ENCODE results near the gene CLTCL1.

Gene CLTCL1

DNA sequence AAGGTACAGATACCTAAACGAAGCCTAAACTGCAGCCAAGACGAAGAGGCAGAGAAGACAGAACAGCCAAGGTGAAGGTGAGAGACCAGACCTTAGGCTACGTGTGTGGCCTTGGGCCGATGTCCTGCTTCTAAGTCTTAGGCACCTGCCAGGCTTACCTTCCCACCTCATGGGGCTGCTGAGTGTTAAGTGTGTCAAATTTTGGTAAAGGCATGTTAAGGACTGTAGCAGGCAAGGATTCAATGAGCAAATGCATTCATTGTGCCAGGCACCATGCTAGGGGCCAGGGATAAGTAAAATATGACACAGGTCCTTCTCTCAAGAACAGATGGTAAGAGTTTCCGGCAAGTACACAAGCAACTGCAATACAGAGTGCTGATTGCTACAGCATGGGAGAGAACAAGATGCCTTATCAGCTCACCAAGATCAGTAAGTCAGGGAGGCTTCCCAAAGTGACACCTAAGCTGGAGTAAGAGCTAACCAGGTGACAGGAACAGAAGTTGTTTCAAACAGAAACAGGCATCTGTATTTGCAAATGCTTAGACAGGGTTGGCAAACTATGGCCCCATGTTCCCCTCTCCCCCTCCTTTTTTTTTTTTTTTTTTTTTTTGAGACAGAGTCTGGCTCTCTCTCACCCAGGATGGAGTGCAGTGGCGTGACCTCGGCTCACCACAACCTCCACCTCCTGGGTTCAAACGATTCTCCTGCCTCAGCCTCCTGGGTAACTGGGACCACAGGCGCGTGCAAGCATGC, 46.7 kb downstream of the CLTCL1 start:
- DNase-seq, result no peak

DNA sequence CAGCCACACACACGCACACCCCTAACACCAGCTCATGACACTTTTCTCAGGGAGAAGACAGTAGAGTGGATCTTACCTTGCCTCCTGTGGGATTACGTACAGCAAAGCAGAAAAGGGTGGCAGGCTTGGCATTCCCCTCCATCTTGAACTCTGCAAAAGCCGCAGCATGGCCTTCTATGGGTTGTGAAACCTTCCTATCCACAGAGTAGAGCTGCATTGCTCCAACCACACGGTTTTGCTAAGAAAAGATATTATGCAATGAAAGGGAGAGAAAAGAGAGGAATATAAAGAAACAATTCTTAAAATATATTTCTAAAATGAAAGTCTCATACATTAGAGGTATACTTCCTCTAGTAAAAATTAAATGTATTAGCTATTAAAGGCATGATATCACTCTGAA, 48.8 kb downstream of the CLTCL1 start:
- no peak for DNase-seq

DNA sequence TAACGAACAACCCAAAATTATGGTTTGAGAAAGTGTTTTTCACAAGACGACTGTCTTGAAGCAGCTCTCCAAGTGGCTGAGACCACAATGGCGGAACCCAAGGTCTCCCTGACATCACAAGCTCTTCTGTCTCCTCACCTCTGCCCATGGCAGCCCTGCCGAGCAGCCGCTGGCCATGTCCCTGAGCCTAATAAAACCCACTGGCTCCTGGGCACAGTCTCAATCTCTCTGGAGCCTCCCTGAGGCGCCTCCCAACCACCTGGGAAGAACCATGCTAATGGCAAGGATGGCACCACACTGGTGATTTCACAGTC, 50.0 kb downstream of the CLTCL1 start:
- DNase-seq, result no peak

DNA sequence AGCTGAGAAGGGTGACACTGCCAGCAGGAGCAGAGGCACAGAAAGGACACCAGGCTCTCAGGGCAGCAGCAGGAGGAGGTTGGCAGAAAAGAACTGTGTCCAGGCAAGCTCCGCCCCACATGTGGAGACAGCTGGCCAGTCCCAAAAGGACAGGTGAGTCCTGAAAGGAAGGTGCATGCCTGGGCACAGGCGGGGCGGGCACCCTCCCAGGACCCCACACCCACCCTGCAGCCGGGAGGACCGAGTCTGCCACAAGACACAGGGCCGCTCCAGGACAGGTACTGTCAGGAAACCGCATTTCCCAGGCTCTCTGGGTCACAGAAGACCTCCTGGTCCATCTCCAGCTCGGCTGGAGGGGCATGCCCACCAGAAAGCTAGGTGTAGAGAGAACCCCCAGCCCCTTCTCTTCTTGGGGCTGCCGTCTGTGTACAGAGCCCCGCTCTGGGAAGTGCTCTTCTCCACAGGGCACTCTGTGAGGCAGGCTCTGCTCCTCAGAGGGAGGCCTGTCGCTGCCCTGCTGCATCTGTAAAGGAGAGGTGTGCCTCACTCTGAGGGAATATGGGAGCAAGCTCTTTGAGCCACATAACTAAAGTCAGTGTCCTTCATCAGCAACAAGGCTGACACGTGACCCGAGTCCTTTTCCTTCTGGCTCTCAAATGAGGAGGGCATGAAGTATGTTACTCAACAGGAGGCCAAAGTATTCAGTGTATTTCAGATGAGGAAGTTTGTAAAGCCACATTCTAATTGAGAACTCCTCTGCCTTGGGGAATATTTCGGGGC, 50.5 kb downstream of the CLTCL1 start:
- DNase-seq, result no peak

DNA sequence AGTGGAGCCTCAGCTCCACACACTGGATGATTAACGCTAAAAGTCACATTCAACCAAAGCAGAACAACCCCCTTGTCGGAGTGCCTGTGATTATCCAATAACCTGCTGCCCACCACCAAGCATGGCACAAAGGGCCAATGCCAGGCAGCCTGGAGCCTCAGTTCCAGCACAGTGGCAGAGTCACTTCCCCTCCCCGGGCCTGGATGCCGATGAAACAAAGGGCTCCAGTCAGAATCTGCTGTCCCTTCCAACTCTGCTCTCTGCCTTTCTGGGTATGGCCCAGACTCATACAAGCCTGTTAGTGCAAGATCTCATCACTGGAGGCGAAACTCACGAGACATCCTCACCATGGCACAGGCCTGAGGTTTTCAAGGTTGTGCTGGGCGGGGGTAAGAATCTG, 52.1 kb downstream of the CLTCL1 start:
- no peak for DNase-seq

DNA sequence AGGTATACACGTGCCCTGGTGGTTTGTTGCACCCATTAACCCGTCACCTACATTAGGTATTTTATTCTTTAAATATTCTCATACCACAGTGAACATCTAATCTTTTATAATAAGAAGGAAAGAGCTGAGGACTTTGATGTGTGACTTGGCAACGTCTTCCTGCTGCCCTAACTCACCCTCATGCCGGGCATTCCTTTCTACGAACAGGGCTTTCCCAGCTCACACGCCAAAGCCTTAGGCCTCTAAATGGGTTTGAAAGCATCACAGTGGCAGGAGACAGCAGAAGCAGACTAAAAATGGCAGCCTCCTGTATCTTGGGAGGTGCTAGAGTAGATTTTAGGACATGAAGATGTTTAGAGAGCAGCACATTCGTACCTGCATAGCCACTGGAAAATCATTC, 52.6 kb downstream of the CLTCL1 start:
- DNase-seq, result no peak

DNA sequence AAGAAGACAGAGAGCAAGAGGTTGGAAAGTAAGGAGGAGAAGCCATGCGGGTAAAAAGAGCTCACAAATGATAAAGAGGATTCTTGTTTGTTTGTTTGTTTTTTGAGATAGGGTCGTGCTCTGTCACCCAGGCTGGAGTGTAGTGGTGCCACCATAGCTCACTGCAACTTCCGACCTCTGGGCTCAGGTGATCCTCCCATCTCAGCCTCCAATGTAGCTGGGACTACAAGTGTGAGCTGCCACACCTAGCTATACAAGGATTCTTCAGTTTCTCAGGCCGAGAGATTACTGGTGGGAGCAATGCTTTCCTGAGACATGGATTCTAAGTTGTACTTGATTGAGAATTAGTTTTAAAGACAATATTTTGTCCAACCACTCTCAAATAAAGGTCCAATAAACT, 55.6 kb downstream of the CLTCL1 start:
- DNase-seq, result no peak

DNA sequence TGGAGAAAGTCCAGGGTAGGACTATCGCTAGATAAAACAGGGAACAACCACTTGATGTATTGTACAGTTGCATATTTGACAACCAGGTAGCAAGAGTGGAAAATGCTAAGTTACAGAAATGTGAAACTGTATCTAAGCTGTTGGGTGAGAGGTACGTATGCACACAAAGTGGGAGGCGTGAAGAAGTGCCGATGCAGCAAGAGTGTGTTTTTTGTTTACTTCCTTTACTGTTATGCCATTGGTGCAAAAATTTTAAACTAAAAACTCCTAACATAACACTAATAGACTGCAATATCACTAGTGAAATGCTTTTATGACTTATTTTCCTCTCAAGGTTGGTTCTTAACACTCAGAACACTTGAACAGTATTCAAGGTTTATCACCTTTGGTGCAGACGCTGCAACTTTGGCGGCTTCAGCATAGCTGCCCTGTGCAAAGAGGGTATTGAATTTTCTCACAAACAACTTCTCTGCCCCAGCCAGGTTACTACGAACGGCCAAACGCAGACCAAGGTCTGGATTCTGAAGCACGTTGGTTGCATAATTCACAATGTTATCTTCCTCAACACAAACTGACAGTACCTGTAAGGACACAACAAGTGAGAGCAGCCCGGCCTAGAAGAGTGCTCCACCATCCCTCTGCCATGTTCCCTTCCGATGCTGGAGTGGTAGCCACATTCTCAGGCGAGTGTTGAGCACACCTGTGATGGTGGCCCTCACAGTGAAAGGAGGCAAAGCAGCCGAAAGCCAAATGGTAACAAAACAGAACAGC, 57.2 kb downstream of the CLTCL1 start:
- DNase-seq, result no peak

DNA sequence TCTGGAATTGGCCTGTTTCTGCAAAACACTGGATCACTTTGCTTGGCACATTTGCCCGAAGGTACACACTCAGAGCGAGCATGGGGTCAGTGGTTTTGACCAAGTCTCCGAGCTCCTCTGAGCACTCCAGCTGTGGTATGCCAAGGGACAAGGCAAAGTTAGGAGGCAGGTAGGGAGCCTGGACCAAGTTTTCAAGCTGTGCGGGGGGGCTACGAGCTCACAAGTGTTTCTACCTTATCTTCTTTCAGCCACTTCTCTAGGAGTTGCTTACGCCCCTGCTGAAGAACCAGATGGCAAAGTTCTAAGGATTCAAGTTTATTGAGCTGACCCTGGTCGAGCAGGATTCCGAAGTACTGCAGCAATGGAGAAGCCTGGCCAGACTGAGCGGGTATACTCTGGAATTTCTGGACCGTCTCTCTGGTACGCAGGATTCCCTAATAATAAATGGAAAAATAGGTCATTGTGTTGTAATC, 58.3 kb downstream of the CLTCL1 start:
- DNase-seq, result no peak

DNA sequence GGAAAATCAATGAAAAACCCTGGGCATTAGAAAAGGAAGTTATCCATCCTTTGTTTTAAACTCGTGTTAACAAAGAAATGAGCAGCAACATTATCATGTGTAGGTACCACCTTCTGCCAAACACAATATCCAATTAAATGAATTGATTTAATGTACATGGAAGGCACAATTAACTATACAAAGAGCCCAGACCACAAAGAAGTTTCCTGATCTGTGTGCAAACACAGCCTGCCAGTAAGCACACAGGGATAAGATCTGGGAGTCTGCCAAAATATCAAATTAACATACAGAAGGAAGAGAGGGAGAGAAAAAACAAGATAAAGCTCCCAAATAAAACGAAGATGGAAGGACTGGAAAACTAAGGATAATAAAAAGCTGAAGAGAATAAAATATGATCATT, 58.9 kb downstream of the CLTCL1 start:
- DNase-seq, result no peak

DNA sequence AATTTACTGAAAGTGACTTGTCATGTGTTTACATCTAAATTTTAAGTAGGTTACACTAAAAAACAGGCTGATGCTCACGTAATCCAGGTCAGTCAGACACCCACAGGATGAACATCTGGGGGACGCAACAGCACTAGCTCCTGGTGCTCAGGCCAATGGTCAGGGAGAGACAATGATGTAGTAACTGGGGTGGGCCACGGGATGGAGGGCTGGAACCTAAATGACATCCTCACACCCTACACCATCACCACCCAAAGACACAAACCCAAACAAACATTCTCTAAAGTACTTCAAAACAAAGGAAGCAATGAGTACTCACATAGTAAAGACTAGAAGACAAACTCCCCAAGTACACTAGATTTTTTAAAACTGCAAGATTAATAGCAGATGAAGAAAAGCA, 59.5 kb downstream of the CLTCL1 start:
- DNase-seq, result no peak

DNA sequence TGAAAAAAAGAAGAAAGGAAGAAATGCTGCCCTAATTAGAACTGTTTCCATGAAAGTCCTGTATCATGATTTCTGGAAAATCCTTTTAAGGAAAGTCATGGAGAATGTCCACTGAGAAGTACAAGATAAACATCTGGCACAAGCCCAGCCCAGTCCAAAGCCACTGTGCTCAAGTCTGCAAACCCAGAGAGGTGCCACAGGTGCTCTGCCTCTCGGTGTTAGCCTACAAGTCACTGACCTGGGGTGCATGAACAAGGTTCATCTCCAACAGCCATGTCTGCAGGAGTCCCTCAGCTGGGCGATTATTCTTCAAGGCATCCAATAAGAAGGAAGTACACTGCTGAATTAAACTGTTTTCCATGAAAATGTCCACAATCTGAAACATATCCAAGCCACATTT, 61.9 kb downstream of the CLTCL1 start:
- DNase-seq, result no peak

DNA sequence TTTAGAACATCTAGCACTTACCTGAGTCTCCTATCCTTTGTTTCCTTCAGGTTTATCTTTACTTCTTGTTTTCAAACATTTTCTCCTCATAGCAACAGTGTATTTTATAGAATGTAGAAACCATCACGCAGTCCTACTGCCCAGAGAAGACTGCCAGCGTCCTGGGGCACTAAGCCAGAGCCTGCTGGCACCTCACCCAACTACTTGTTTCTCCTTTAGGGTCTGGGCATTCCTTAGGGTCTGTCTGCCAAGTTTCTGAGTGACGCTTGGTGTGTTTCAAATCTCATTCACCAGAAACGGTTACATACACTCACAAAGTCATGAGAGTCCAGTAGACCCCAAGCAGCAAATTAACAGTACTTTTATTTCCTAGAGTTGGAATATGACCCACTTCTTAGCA, 63.3 kb downstream of the CLTCL1 start:
- DNase-seq, result no peak

DNA sequence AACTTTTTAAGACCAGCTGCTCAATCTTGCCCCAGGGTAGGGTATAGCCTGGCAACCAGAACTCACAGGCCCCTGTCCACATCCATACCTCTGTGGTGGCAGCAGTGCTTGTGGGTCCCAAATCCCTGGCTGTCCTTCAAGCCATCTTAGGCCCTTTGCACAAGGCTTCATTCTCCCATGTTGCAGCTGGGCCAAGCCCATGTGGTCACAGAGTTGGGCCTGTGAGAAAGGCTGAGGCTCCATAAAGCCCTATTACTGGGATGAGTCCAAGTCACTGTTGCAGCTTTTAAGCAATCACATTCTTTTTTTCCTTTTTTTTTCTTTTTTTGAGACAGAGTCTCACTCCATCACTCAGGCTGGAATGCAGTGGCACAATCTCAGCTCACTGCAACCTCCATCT, 65.1 kb downstream of the CLTCL1 start:
- DNase-seq, result no peak

DNA sequence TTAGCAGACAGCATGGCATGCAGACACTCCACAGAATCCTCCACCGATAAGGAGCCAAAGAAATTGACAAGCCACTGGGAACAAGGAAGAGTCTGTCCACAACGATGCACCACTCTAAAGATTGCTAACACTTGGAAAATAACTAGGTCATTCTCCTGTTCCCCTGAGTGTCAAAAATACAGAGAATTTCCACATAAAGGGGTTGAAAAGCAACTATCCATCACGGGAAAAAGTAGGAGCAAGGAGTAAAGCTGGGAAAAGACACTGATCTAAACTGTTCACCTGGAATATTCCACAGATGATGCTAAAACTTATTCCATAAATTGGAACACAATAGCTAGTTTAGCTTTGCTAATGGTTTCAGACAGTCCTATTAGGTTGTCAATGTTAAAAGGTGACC, 66.0 kb downstream of the CLTCL1 start:
- no peak for DNase-seq

DNA sequence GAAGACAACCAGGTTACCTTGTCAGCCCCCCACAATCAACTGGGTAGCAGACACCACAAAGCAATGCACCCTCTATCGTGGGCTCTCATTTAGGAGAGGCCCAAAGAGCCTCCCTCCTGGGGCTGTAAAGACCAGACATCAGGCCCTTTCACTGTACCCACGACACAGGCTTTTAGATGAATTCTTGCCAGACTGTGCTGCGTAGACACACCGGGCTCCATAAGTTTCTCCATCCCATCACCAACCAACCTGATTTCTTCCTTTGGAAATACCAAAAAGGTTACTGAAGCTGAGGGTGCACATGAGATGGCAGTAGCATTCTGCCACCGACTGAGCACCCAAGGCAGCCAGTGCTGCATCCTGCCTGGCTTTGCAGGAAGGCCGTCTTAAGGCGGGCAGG, 66.5 kb downstream of the CLTCL1 start:
- DNase-seq, result no peak

DNA sequence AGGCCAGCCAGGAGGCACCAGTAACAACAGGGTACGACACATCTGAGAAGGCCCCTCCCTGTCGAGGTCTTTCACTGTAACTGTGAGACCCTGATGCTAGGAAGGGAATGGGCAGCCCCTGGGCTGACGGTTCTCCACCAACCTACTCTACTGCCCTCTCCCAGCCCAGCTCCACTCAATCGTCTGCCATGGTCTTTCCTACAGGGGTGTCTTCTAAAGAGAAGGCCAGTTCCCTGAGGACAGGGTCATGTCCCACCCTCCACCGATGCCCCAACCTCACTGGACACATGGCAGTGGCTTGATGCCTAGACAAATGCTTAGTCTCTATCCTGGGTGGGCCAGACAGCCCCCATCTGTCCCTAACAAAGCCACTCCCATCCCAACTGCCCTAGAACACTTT, 67.0 kb downstream of the CLTCL1 start:
- no peak for DNase-seq

DNA sequence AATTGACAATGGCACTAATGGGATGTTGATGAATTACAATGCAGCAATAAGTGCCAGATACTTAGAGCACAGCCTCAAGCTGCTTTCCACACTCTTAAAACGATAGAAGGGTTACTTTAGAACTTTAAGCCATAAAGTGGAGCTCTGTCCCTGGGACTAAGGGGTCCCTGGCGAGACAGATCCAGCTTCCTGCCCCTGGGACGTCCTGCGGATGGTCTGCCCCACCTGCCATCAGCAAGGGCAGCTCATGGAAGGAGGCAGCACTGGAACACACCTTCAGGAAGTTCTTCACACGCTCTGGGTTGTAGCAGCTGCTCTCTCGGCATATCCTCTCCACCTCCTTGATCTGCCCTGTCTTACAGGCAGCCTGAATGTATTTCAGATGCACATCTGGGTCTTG, 67.9 kb downstream of the CLTCL1 start:
- no peak for DNase-seq

DNA sequence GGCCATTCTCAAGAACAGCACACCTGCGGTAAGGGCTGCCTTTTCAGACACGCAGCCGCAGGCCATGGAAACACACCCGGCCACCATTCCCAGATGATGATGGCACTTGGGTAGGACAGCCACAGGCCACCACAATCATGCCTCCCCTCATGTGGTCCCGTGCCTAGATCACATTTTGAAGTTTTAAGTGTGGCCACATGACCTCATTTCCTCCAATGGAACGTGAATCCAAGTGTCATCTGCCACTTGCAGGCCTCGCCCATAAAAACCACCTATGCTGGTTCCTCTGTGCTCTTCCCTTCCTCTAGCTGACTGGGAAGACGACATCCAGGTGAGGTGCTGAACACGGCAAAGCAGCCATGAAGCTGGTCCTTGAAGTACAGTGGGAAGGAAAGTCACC, 68.4 kb downstream of the CLTCL1 start:
- DNase-seq, result no peak

DNA sequence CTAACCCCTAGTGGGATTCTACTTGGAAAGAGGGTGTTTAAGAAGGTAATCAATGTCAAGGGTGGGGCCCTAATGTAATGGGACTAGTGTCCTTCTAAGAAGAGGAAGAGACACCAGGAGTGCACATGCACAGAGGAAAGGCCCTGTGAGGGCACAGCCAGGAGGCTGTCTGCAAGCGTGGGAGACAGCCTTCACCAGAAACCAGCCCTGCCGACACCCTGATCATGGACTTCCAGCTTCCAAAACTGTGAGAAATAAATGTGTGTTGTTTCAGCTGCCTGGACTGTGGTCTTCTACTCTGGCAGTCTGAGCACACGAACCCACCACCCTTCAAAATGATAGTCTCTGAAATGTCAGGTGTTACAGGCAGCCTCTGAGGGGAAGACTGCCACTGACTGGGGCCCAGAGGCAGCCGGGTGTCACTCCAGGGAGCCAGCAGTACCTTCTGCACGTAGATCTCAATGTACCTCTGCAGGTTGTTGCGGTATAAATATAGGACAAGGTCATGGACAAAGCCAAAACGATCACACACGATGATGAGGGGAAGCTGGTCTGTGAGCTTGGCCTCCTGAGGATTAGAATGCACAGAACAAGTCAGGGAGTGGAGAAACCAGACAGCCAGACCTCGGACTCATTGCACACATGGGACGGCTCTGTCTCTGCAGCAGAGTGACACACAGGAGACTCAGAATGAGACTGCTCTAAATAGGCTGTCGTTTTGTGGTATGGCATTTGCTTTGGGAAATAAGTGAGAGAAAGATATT, 69.1 kb downstream of the CLTCL1 start:
- DNase-seq, result no peak

DNA sequence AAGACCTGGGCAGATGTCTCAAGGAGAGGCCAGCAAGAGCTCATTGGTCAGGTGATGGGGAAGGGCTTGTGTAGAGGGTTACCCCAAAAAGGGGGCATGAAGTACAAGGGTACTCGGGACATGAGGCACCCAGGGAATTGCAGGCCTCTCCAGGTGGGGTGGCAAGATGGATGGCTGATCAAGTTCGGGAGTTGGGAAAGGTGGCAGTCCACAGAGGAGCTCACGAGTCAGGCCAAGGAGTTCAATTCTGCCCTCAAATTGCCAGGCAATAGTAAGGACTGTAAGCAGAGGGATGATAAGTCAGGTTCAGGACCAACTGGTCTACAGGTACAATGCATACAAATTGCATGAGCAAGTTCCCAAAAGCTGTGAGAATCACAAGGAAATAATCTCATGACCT, 70.7 kb downstream of the CLTCL1 start:
- DNase-seq, result no peak

DNA sequence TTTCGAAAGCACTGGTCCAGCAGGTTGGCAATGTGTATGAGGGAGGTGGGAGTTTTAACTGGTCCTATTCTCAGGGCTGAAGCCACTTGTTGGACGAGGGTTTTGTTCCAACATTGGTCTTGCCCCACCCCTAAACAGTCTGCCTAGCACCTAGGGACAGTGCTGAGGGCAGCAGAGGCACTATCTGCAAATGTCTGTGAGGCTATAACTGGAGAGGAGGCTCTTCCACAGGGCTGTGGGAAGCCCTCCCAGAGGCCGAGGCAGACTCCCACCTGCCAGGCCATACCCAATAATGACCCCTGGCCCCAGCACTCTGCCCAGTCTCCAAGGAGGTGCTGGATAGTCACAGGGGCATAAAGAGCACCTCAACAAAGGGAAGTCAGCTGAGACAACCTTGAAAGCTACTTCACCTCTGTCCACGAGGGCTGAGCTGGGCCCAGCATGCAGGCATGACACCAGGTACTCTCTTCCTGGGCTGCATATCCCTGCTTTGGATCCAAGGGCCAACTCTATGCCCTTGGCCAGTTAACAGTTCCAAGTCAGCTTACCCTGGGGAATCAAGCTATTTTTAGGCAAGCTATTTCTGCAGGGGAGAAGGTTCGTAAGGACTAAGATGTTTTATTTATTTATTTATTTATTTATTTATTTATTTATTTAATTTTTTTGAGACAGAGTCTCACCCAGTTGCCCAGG, 72.8 kb downstream of the CLTCL1 start:
- no peak for DNase-seq

DNA sequence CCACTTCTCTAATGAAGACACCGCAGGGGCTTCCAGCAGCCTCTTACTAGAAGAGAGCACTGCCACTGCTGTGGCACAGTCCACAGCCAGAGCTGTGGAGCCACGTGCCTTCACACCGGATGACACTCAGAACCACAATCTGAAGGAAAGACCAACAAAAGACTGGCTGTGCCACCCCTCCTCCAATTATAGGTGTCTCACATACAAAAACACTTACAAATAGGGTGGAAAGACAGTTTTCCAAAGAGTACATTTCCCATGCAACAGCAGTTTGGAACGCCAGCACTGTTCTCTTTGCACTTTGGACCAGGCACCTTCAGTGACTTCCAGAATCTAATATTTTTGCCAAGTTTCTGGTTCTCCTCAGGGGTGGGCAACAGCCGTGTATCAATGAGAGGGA, 74.9 kb downstream of the CLTCL1 start:
- DNase-seq, result no peak

Measured in fibroblast of upper back skin (primary cell).